Measurements from ENCODE around the gene AKR7A2.
"Not testable (repeated sequence)": the region's sequence is repeated elsewhere in the genome, so short reads cannot be mapped to it uniquely, and the experiment has no call there.

AKR7A2 gene

DNA sequence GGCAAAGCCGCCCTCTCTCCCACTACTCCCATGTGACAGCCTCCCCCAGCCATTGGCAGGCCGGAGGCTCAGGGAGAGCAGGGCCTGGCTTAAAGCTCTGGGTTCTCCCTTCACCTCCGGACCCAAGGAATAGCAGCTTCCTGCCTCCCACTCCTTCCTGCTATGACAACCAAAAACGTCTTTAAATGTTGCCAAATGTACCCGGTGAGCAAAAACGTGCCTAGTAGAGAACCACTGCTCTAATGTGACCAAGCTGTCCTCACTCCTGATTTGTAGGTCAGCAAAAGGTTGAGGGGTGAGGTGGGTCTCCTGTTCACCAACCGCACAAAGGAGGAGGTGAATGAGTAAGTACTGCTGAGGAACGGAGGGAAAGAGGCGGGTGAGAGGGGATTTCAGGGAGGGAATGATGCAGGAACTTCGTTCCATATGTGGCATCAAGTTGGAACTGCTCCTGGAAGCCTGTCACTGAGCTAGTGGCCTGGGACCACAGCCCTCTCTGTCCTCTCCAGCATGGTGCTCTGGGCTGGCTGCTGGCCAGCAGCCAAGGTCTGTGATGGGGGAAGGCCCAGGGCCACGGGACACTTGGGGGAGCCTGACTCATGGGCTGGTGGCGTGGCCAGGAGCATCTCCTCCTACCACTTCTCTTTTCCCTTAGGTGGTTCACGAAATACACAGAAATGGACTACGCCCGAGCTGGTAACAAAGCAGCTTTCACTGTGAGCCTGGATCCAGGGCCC, 54.6 kb downstream of the AKR7A2 start:
- no peak for FAIRE-seq

DNA sequence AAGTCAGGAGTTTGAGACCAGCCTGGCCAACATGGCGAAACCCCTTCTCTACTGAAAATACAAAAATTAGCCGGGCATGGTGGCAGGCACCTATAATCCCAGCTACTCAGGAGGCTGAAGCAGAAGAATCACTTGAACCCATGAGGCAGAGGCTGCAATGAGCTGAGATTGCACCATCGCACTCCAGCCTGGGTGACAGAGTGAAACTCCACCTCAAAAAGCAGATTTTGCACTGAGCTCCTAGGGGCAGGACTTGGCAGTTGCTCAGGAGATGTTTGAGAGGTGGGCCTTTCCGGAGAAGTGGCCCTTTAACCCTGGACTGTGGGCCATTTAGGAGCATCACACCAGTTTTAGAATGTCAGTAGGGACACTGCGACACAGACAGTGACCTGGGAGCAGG, 55.6 kb downstream of the AKR7A2 start:
- not testable (repeated sequence) for FAIRE-seq

GRCh38 chr1:19255288-19255687, 56.7 kb downstream of the AKR7A2 start:
- no peak for FAIRE-seq

GRCh38 chr1:19254416-19254815, 57.5 kb downstream of the AKR7A2 start:
- FAIRE-seq, result no peak

Measured in endometrium (tissue), 2 donors.